NCI-H446 treated with DMSO at 0.1 percent for 48 hours (cell line): ENCODE measurements around the gene DYNLRB2.

ENCODE experiments used
- DNase-seq: peaks from one replicate; lab custom pipeline; 2025; lab: John Stamatoyannopoulos, UW

The DYNLRB2 gene

DNA sequence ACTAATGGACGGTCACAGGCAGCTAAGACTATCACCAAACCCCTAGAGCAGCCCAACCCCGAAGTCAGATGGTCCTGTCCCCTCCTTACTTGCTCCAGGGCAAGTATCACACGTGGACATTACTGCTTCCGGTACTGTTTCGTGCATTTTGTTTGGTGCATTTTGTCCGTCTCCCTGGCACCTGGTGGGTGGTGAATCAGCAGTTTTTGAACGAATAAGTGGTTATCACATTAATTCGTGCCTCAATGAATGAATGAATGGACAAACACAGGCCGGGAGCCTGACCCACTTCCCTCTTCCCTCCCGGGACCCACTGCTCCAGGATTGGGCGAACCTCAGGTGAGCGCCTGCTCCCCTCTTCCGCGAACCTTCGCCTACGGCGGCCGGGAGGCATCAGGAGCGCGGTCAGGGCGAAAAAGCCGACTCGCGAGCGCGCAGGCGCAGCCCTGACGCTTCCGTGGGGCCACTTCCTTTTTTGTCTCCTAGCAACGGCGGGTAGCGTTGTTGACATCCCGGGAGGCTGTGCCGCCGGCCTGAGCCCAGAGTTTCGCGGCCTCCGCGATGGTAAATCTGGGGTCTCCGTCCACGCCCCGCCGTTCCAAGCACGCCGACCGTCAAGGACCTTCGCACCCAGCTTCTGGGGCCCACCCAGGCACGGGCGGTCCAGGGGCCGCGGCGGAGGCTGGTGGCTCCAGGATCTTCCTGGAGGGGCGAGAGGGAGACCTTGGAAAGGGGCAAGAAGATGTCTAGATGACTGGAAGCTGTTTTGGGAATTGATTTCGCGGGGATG is at the start of gene DYNLRB2:
Gene DYNLRB2, plus strand, starts transcription at position 478 of the 790 bp plus-strand sequence. Its CDS starts 84 bp downstream, at position 562.
- no peak for DNase-seq

DNA sequence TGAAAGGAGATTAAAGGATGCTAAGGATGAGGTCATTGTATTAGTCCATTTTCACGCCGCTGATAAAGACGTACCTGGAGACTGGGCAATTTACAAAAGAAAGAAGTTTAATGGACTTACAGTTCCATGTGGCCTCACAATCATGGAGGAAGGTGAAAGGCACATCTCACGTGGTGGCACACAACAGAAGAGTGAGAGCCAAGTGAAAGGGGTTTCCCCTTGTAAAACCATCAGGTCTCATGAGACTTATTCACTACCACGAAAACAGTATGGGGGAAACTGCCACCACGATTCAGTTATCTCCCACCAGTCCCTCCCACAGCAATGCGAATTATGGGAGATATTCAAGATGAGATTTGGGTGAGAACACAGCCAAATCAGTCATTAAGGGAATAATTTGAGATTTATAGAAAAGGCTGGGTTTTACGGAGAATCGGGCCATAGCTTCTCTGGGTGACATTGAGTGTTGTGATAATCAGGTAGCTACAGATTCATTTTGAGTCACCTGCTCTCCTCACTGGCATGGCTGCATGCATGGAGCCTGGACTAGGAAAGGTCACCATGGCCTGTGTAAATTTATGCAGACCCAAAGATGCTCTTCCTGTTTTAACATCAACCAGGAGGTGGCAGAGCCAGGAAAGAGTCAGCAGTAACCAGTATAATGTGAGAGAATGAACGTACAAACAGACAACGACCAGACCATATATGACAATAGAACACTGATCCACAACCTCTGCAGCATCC is 40.5 kb upstream of the DYNLRB2 start:
- no peak for DNase-seq

DNA sequence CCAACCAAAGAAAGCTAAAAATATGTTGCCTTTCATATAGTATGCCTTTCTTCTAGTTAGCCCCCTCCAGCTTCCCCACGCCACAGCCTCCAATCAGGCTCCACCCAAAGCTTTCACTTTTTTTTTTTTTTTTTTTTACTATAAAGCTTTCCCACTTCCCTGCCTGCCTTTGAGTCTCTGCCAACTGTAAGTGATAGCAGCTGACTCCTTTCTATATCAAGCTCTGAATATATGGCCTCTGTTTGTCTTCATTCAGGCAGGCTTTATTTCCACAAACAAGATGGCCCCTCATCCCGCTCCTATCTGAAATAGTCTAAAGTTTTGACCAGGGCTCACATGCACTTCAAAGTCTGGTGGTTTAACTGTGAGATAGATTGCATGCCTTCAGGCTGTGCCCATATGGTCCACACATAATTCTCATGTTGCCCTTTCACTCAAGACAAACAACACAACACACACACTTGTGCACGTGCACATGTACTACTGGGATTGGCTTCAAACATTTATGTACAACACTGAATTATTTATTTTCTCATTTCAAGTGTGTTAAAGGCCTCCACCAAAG is 39.8 kb upstream of the DYNLRB2 start:
- DNase-seq: no peak

DNA sequence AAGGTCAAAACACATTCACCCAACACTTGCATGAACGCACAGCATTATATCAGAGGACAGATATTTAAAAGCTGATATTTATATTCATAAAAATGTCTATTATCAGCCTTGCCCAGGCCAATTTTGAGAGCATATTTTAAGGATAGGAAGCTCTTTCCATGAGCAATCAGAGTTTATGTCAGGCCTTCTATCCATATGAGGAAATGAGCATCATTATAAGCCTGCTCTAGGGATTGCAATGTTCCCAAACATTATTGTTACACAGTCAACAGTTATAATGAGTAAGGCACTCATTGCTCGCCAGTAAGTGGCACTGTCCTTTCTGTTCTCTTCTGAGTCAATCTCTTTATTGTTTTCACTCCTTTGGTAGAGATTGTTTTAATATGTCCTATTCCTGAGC is 37.7 kb upstream of the DYNLRB2 start:
- DNase-seq: no peak

DNA sequence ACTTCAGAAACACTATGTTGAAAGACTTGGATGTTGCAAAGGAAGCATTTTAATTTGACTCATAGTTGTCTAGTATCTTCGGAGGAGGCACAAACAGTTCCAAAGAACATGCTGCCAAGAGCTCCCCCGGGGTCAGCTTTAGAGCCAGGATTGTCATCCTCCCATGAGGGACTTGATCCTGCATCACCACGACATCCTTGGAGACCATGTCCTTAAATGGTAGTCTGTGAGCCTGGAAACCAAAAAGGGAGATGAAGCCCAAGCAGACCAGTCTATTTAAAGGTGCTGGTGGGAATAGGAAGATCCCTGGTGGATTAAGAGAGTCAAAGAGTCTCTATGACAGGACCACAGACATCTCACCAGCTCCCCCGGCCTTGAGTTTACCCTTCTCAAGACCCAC is 33.3 kb upstream of the DYNLRB2 start:
- DNase-seq: no peak

DNA sequence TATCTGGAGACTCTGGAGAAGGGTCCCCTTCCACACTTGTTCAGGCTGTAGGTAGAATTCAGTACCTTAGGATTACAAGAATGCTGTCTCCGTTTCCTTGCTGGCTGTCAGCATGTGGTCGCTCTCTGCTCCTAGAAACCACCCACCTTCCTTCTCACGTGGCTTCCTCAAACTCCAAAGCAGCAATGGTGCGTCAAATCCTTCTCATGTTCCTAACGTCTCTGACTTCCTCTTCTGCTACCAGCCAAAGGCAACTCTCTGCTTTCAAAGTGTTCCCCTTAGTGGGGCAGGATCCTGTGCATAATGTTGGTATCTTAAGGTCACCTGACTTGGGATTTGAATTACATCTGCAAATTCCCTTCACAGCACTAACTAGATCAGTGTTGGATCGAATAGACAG is 30.9 kb upstream of the DYNLRB2 start:
- DNase-seq: no peak

DNA sequence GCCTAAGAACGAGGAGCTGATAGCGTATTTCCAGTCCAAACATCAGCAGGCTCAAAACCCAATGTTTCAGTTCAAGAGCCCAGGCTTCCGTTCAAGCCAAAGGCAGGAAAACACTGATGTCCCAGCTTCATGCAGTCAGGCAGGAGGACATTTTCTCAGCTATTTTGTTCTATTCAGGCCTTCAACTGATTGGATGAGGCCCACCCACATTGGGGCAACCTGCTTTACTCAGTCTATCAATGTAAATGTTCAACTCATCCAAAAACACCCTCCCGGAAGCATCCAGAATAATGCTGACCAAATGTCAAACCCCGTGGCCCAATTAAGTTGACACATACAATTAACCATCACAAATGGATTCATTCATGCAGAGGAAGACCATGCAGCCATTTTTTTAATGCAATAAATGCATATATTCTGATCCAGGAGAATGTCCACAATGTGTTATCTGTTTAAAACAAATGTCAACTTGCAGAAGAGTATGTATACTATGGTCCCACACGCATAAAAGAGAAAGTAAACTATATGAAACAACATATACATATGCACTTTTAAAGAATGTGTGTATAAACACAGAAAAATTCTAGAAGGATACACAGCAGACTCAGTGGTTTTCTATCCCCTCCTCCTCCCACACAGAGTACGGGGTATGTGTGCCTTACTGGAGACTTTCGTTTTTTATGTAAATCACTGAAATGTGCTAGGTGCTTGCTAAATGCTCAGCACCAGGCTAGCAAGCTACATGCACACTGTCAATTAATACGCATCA is 28.8 kb upstream of the DYNLRB2 start:
- DNase-seq: no peak

DNA sequence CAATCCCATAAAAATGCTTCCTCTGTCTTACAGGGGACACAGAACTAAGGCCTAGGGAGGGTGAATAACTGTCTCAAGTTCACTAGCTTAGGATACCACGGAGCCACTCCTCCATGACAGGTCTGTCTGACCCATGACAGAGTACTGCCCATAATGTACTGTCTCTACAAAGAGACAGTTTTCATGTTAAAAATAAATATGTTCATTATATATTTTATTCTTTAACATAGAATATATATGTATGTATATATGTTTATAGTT is 28.3 kb upstream of the DYNLRB2 start:
- no peak for DNase-seq

DNA sequence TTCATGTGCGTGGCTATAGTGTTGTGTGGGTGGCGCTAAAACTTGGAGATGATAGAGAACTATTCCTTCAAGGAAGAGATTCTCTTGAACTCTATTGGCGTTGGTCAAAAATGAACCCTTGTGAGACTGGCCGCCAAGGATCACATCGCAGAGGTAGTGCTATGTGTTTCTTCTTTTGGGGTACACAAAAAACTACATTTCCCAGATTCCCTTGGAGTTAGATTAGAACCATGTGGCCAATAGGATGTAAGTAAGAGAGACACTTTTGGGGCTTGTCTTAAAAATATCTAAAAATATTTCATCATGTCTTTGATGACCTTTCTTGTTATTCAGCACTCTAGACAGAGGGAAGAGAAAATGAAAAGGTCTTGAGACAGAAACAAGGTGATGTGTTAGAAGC is 25.4 kb upstream of the DYNLRB2 start:
- DNase-seq: no peak

DNA sequence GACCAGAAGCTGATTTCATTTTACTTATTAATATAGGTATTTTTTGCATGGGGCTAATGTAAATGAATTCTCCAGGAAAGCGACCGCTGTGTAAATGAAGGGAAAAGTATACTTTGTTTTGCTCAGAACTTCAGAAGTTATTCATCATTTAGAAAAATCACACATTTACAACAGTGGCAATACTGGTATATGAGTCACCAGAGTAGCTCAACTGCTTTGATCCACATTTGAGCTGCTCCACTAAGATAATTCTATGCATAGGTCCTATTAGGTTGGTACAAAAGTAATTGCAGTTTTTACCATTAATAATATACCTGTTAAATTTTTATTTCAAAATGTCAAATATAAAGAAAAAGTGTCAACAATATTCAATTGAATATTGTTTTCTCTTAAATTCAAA is 22.9 kb upstream of the DYNLRB2 start:
- no peak for DNase-seq

DNA sequence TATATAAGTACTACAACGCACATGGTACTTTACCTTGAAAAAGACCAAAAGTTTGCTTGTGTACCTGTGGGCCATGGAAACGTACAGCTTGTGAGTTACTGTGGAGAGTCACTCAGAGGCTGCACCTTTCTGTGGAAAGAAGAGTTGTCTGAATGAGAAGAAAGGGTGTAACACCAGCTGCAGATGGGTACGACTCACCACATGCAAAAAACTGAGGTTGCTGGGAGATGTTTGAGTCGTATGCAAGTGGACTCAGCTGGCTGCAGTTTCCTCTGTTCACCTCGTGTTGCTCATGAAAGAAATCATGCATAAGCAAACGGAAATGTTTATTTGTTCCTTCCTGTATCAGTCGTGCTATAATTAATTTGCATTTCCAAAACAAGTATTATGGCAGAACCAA is 22.4 kb upstream of the DYNLRB2 start:
- no peak for DNase-seq

DNA sequence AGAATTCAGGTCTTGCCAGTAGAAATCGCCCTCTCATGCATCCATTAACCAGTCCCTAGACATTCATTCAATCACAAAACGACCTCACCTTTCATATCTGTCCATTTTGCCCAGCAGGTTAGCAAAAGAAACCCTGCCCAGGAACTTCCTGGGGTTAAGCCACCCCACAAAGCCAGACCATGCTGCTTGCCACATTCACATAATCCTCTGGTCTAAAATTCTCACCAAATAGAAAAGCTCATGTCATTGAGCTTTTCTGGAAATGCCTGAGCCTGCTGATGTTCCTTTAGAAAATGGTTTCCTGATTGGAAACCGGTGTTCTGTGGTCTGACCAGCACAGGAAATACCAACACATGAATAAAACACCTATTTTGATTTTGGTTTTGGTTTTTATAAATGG is 21.6 kb upstream of the DYNLRB2 start:
- no peak for DNase-seq

DNA sequence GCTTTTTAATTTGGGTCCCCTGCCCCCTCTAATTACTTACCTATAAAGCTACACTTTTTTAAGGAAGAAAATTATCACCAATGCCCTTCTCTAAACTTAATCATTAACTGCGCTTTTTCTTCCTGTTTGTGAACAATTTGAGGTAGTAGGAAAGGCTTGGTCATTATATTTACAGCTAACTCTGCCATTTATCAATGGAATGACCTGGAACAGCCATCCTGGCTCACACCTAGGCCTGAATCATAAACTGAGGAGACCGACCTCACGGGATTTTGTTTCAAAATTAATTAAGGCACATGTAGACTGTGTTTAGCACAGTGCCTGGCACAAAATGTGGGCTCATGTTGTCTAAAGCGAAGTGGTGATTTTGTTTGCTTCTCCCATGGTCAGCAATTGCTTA is 15.4 kb upstream of the DYNLRB2 start:
- DNase-seq: no peak

DNA sequence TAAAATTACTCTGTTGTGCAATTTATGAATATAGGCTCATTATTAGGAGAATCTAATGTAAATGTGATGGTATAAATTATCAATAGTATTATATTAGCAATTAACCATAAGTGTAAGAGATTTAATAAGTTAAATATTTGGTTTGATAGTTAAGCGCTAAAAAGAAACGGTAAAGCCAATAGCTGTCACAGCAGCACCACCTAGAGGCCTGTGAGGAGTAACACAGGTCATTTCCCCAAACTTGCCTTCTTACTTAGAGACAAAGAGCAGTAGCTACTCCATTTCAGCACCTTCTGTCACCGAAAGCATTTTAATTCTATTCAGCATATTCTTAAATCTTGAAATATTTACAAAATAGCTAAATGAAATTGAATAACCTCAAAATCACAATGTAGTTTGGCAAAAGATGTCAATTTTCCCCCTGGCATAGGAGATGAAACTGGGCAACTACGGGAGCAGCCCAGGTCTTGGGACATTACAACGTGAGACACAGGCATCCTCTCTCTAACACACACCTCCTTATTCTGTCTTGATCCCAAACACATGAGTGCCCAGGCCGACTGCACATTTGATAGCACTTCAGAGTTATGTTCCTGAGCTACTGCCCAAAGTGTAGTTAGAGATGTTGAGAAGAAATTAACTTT is 14.3 kb upstream of the DYNLRB2 start:
- DNase-seq: no peak

DNA sequence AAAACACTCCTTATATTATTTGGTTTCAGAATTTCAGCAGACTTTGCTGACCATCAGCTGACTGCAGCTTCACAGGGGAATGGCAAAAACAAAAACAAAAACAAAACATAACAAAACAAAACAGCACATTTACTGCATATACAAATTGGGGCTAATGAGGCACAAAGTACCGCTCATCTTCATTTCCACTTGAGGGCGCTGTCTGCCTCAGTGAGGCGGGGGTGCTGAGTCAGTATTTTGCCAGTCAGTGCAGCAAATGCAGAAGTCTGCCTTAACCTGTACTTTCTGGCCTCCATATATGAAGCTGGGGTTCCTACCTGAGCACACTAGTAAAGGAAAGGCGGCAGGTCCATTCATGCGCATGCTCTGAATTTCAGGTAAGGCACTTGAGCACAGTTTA is 13.5 kb upstream of the DYNLRB2 start:
- no peak for DNase-seq

DNA sequence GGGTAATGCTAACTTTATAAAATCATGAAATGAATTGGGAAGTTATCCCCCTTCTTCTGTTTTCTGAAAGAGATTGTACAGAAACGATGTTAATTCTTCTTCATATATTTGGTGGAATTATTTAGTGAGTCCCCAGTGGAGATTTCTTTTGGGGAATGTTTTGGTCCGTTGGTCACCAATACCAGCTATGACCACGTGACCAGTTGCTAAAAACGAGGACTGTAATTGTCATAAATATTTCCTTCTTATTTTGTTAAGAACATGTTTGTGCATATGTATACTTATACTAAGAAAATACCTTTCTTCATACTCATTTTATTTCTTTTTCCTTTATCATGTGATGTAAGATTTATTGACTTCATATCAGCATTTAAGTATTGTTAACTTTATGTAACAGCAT is 10.3 kb upstream of the DYNLRB2 start:
- no peak for DNase-seq

DNA sequence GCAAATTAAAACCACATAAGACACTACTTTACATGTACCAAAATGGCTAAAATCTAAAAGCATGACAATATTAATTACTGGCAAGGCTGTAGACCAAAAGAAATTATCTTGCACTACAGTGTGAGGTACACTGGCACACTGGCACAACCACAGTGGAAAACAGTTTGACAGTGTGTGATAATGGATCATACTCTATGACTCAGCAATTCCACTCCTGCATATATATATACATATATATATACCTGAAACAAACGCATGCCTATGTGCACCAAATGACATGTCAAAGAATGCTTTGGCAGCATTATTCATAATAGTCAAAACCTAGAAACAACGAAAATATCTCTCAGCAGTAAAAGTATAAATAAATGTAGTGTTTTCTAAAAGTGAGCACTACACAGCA is 4.6 kb upstream of the DYNLRB2 start:
- DNase-seq: no peak

DNA sequence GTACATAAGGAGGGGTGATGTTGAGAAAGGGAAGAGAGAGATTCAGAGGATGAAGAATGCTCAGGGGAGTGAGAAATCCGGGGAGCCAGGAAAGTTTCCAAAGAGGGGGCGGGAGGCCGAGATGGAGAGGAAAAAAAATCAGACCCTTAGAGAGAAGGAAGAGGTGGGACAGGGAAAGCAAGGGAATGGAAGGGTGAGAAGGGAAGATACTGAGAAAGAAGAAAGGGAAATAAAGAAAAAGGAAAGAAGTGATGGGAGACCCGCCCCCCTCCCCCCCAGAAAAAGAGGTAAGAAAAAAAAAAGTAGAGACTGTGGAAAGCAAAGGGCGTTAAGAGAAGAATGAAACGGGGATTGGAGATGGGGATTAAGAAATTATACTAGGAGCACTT is 507 bp downstream of the DYNLRB2 start:
- no peak for DNase-seq

DNA sequence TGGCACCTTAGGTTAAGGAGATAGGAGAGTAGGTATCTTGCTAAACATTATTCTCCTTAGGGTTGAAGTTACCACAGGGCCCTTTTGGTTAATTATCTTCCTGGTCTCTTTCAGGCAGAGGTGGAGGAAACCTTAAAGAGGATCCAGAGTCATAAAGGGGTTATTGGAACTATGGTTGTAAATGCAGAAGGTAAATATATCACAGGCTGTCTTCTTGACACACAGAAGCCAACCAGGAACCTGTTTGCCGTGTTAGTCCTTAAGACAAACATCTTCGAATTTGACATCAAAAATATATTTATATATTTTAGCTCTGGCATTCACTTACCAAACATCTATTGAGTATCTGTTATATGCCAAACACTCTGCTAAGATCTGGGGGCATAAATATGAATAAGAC is 2.4 kb downstream of the DYNLRB2 start:
- no peak for DNase-seq

DNA sequence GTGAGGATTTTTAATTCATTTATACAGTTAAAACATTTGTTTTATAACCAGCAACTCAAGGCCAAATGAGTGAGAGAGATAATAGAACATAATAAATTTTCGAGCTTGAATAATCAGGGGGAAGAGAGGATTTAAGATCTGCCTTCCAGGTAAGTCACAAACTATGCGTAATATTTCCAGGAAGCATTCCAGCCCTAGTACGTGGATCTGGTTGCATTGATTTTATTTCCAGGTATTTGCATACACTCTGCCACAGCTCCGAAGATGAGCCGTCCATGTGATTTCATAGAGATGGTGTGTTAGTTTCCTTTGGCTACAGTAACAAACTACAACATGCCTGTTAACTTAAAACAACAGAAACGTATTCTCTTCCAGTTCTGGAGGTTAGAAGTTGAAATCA is 3.5 kb downstream of the DYNLRB2 start:
- DNase-seq: no peak

DNA sequence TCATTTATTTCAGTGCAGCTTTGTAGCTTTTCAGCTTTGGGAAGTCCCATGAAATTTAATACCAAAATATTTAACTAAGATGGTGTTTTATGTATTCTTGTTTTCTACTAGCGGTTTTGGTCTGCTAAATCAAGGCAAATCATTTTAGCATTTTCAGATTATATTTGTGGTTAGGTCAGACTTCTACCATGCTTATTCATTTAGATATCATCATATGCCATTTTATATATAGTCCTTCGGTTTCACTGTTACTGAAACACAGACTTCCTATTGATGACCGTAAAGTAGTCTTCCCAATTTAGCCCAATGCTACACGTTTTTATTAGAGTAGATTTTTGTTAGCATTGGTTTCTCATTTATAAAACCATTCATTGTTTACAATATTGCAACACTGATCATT is 5.5 kb downstream of the DYNLRB2 start:
- no peak for DNase-seq

DNA sequence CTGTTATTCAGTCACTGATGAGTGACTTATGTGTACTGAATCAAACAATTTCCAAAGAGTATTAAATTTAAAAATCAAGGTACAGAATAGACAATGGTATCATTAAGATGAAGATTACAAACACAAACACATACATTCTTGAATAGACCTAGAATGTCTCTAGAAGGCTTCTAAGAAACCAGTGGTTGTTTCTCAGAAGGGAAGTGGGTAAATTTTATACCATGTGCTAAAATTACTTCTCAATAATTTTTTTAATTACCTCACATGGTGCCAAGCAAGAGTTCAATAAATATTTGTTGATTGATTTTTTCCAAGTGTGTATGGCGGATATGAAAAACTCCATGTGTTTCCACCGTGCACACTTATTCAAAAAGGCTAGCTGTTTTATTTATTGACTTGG is 6.4 kb downstream of the DYNLRB2 start:
- DNase-seq: no peak
